ENCODE results near the gene ZC3H8. TPM values are rescaled to one million over a fixed set of nuclear protein-coding genes. Genes with fewer than 3 reads are reported as not detected.

Gene ZC3H8
- total RNA-seq, 1 experiment from 2014 or later: 19.9 TPM

GRCh38 chr2:112251271-112251670, 3.6 kb downstream of the ZC3H8 start:
- Histone ChIP-seq H3K9me3 (no peaks in the 10 kb centered on the region), H3K4me1 (peaks cover 9% of the 10 kb centered on the region; the same call in 1 of the 2 replicates), H3K27me3 (replicated peaks; ENCODE audit: control insufficient read depth, insufficient read depth, low read length) (no peaks in the 10 kb centered on the region), H3K36me3 (ENCODE audit: control insufficient read depth, insufficient read depth, low read length) (no peaks in the 10 kb centered on the region; the same call in 1 of the 2 replicates), H3K4me3 (ENCODE audit: low read depth, low read length) (no peak overlapping the region)
- intact Hi-C loops (cut with micrococcal nuclease; ENCODE audit: unreplicated experiment): loop anchor here (10.0 kb wide), 1 partner anchor 366 kb away; the partner anchor contains the start of gene ANAPC1
- no peaks in the 10 kb centered on the region for H3K4me1 Mint-ChIP-seq (ENCODE audit: low read depth, unreplicated experiment)
- no peaks in the 10 kb centered on the region for H3K9me3 Mint-ChIP-seq (ENCODE audit: unreplicated experiment)
- H3K36me3 Mint-ChIP-seq (ENCODE audit: insufficient read depth, unreplicated experiment): peaks cover 20% of the 10 kb centered on the region
- no TSS peak for BruUV-seq (replicated peaks)
- TF ChIP-seq CTCF (IDR thresholded peaks at IDR 0.05; ENCODE audit: insufficient read depth in 1 of 2, low read depth in 1 of 2, low read length in 1 of 2, severe bottlenecking in 1 of 2, unreplicated experiment in 1 of 2): no peak
- no peak overlapping the region for H3K27ac Mint-ChIP-seq (ENCODE audit: unreplicated experiment)
- CTCF ChIA-PET: no interaction called here
- H3K4me3 Mint-ChIP-seq (ENCODE audit: unreplicated experiment): no peak overlapping the region
- POLR2A ChIA-PET: no interaction called here
- H3K27me3 Mint-ChIP-seq (ENCODE audit: insufficient read depth, unreplicated experiment): no peaks in the 10 kb centered on the region
- no peak for DNase-seq

- H3K4me1 Mint-ChIP-seq (ENCODE audit: low read depth, unreplicated experiment): no peaks in the 10 kb centered on the region
- TF ChIP-seq CTCF (IDR thresholded peaks at IDR 0.05; ENCODE audit: insufficient read depth in 1 of 2, low read depth in 1 of 2, low read length in 1 of 2, severe bottlenecking in 1 of 2, unreplicated experiment in 1 of 2): no peak
- Histone ChIP-seq H3K4me3 (ENCODE audit: low read depth, low read length) (no peak overlapping the region), H3K27me3 (replicated peaks; ENCODE audit: control insufficient read depth, insufficient read depth, low read length) (no peaks in the 10 kb centered on the region), H3K4me1 (no peaks in the 10 kb centered on the region), H3K9me3 (no peaks in the 10 kb centered on the region), H3K36me3 (ENCODE audit: control insufficient read depth, insufficient read depth, low read length) (no peaks in the 10 kb centered on the region; the same call in 1 of the 2 replicates)
- ChIA-PET CTCF (no interaction called here), POLR2A (no interaction called here)
- H3K27ac Mint-ChIP-seq (ENCODE audit: unreplicated experiment): no peak overlapping the region
- BruUV-seq (replicated peaks): no TSS peak
- H3K36me3 Mint-ChIP-seq (ENCODE audit: insufficient read depth, unreplicated experiment): peaks cover 13% of the 10 kb centered on the region
- H3K4me3 Mint-ChIP-seq (ENCODE audit: unreplicated experiment): no peak overlapping the region
- H3K9me3 Mint-ChIP-seq (ENCODE audit: unreplicated experiment): no peaks in the 10 kb centered on the region
- DNase-seq: no peak
- intact Hi-C loops (cut with micrococcal nuclease; ENCODE audit: unreplicated experiment): no loop called here
- H3K27me3 Mint-ChIP-seq (ENCODE audit: insufficient read depth, unreplicated experiment): no peaks in the 10 kb centered on the region
Observed at GRCh38 chr2:112244854-112245253, 10.0 kb downstream of the ZC3H8 start.

- TF ChIP-seq CTCF (IDR thresholded peaks at IDR 0.05; ENCODE audit: insufficient read depth in 1 of 2, low read depth in 1 of 2, low read length in 1 of 2, severe bottlenecking in 1 of 2, unreplicated experiment in 1 of 2): no peak
- no peak overlapping the region for H3K4me3 Mint-ChIP-seq (ENCODE audit: unreplicated experiment)
- H3K4me3 ChIP-seq (ENCODE audit: low read depth, low read length): no peak overlapping the region
- intact Hi-C loops (cut with micrococcal nuclease; ENCODE audit: unreplicated experiment): no loop called here
- H3K27me3 ChIP-seq (replicated peaks; ENCODE audit: control insufficient read depth, insufficient read depth, low read length): no peaks in the 10 kb centered on the region
- no TSS peak for BruUV-seq (replicated peaks)
- peaks cover 12% of the 10 kb centered on the region for H3K36me3 Mint-ChIP-seq (ENCODE audit: insufficient read depth, unreplicated experiment)
- H3K4me1 ChIP-seq: no peaks in the 10 kb centered on the region
- H3K9me3 Mint-ChIP-seq (ENCODE audit: unreplicated experiment): no peaks in the 10 kb centered on the region
- H3K27ac Mint-ChIP-seq (ENCODE audit: unreplicated experiment): no peak overlapping the region
- H3K4me1 Mint-ChIP-seq (ENCODE audit: low read depth, unreplicated experiment): no peaks in the 10 kb centered on the region
- DNase-seq: no peak
- CTCF ChIA-PET: no interaction called here
- H3K36me3 ChIP-seq (ENCODE audit: control insufficient read depth, insufficient read depth, low read length): no peaks in the 10 kb centered on the region; the same call in 1 of the 2 replicates
- H3K27me3 Mint-ChIP-seq (ENCODE audit: insufficient read depth, unreplicated experiment): no peaks in the 10 kb centered on the region
- POLR2A ChIA-PET: no interaction called here
- no peaks in the 10 kb centered on the region for H3K9me3 ChIP-seq
Observed at GRCh38 chr2:112243233-112243632, 11.6 kb downstream of the ZC3H8 start.
